MM.1S (cell line): ENCODE results near the gene PBX4.

Experiments used
- CTCF ChIP-seq: fragments of 300-600 bp; sonication (generic); IDR thresholded peaks from 2 replicates; pipeline ENCODE4 v1.5.1; 2016; ENCODE audit warnings: antibody characterized with exemption, low read length, mixed read lengths
- EZH2 ChIP-seq: fragments of 300-600 bp; sonication (generic); optimal IDR thresholded peaks from 2 replicates; pipeline ENCODE3; 2017; ENCODE audit warnings: low read depth, mild to moderate bottlenecking, antibody characterized with exemption, low read length, mixed read lengths
- EZH2phosphoT487 ChIP-seq: fragments of 300-600 bp; sonication (generic); IDR thresholded peaks from 2 replicates; pipeline ENCODE4 v1.6.1; 2018; ENCODE audit warnings: antibody characterized with exemption, low read length

GRCh38 chr19:19602136-19602712 lies 16.3 kb downstream of the PBX4 start:
- TF ChIP-seq CTCF (no peak), EZH2 (no peak), EZH2phosphoT487 (no peak)
